Stimulated activated CD4-positive, alpha-beta T cell treated with anti-CD3 and anti-CD28 coated beads, Interleukin-12 subunit alpha, Interleukin-12 subunit beta, amount 100 ng/mL, for 48 hours (primary cell): ENCODE measurements around the gene WDR18.

ENCODE experiments used
- DNase-seq, 3 donors: peaks; one replicate each; pipeline ENCODE4 v3.0.0-alpha.2; 2020; ENCODE audit warnings: low read depth in 2 of 3, low spot score in 1 of 3

Gene WDR18

DNA sequence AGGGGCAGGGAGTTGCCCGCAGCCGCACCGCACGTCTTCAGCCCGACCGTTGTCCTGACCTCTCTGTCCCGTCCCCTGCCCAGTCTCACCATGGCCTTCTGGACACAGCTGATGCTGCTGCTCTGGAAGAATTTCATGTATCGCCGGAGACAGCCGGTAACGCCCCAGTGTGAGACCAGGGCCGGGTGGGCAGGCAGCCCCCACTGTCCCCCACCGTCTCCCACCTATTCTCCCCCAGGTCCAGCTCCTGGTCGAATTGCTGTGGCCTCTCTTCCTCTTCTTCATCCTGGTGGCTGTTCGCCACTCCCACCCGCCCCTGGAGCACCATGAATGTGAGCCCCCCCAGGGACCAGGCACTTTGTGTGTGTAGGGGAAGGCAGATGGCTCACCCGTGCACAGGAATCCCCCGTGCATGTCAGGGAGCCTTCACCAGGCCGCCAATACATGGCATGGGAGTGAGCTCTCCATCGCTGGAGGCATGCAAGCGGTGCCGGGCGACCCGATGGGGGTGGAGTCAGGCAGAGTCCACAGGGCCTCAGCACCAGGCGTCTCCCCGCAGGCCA, 57.2 kb downstream of the WDR18 start:
- no peak for DNase-seq

DNA sequence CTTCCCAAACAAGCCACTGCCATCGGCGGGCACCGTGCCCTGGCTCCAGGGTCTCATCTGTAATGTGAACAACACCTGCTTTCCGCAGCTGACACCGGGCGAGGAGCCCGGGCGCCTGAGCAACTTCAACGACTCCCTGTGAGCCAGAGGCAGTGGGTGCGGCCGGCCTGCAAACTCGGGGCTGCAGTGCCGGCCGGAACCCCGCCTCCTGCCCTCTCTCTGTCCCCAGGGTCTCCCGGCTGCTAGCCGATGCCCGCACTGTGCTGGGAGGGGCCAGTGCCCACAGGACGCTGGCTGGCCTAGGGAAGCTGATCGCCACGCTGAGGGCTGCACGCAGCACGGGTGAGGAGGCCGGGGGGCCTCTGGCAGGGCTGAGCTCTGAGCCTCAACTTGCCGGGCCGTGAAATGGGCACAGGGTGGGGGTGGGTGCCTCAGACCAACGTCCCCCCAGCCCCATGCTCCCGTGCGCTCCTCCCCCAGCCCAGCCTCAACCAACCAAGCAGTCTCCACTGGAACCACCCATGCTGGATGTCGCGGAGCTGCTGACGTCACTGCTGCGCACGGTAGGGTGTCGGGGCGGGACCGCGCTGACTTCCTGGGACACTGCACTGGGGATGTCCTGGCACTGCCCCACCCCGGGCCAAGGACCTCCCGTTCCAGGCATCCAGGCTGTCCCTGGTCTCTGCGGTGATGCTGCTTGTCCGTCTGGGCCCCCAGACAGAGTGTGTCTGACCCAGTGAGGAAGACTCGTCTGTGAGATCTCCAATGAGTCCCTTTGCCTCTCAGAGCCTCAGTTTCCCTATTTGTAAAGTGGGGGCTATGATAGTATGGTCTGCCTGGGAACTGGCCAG, 57.9 kb downstream of the WDR18 start:
- no peak for DNase-seq

DNA sequence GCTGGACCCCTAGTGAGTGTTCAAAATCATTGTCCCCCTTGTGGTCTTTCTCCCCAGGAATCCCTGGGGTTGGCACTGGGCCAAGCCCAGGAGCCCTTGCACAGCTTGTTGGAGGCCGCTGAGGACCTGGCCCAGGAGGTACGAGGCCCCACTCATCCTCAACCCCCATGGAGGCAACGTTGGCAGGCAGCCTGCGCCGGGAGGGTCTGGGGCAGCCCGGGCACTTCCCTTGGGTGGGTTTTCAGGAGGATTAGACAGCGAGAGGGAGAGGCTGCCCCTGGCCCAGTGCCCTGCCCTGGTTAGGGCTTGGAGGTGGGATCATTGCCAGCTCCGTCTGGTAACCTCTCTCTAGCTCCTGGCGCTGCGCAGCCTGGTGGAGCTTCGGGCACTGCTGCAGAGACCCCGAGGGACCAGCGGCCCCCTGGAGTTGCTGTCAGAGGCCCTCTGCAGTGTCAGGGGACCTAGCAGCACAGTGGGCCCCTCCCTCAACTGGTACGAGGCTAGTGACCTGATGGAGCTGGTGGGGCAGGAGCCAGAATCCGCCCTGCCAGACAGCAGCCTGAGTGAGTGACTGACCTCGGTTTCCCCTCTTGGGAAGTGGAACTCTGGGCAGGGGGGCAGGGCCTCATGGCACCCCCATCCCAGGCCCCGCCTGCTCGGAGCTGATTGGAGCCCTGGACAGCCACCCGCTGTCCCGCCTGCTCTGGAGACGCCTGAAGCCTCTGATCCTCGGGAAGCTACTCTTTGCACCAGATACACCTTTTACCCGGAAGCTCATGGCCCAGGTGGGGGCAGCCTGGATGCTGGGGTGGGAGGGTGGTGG, 58.8 kb downstream of the WDR18 start:
- no peak for DNase-seq
